Ectodermal cell (in vitro differentiated cells): Measurements from ENCODE around the gene VHLL.

Experiments
- H3K27ac ChIP-seq: 2 replicates; pipeline ENCODE4 v1.7.0; 2013; ENCODE audit warnings: mild to moderate bottlenecking, low read depth, low read length; ENCODE audit not compliant: insufficient read depth, poor library complexity, severe bottlenecking
- H3K27me3 ChIP-seq: 2 replicates; pipeline ENCODE4 v1.7.0; 2013; ENCODE audit warnings: mild to moderate bottlenecking, low read length; ENCODE audit not compliant: insufficient read depth, control insufficient read depth, poor library complexity, severe bottlenecking
- H3K36me3 ChIP-seq: one replicate; pipeline ENCODE4 v1.7.0; 2013; ENCODE audit warnings: low read length; ENCODE audit not compliant: control insufficient read depth, insufficient read depth
- H3K4me1 ChIP-seq: one replicate; pipeline ENCODE4 v1.7.0; 2013; ENCODE audit warnings: low read length; ENCODE audit not compliant: control insufficient read depth, insufficient read depth
- H3K4me3 ChIP-seq: 2 replicates; pipeline ENCODE4 v1.7.0; 2013; ENCODE audit warnings: low read depth, low read length, control low read depth; ENCODE audit not compliant: insufficient read depth
- H3K9me3 ChIP-seq: 2 replicates; pipeline ENCODE4 v1.7.0; 2013; ENCODE audit warnings: mild to moderate bottlenecking, low read length, moderate library complexity; ENCODE audit not compliant: control insufficient read depth
- WGBS, 2 experiments: methylation state at CpG; one replicate each; pipeline ENCODE4 v1.1.7; 2013; ENCODE audit warnings: missing lambda C conversion rate in 2 of 2; 5-methylcytosine and 5-hydroxymethylcytosine counted together

VHLL gene

GRCh38 chr1:156293098-156293434, 6.0 kb downstream of the VHLL start:
- WGBS, 2 experiments = 92 to 93% methylated on average over 8 of the region's 8 CpGs
- Histone ChIP-seq H3K4me3 (no peak overlapping the region), H3K4me1 (peaks cover 7% of the 10 kb centered on the region), H3K36me3 (no peaks in the 10 kb centered on the region), H3K27ac (no peak overlapping the region), H3K9me3 (no peaks in the 10 kb centered on the region), H3K27me3 (no peaks in the 10 kb centered on the region)

GRCh38 chr1:156291226-156292061, 7.7 kb downstream of the VHLL start:
- Histone ChIP-seq H3K9me3 (no peaks in the 10 kb centered on the region), H3K27me3 (no peaks in the 10 kb centered on the region), H3K27ac (peak overlapping the region; percentile 9), H3K4me1 (peaks cover 7% of the 10 kb centered on the region), H3K4me3 (peak overlapping the region; percentile 37), H3K36me3 (no peaks in the 10 kb centered on the region)
- 21 to 22% methylated on average over 37 of the region's 37 CpGs for WGBS, 2 experiments

GRCh38 chr1:156289857-156290256, 9.2 kb downstream of the VHLL start:
- Histone ChIP-seq H3K4me3 (no peak overlapping the region), H3K4me1 (peaks cover 4% of the 10 kb centered on the region), H3K9me3 (no peaks in the 10 kb centered on the region), H3K36me3 (no peaks in the 10 kb centered on the region), H3K27ac (no peak overlapping the region), H3K27me3 (no peaks in the 10 kb centered on the region)

- Histone ChIP-seq H3K36me3 (no peaks in the 10 kb centered on the region), H3K4me3 (no peak overlapping the region), H3K27ac (no peak overlapping the region), H3K27me3 (no peaks in the 10 kb centered on the region), H3K4me1 (peaks cover 8% of the 10 kb centered on the region), H3K9me3 (no peaks in the 10 kb centered on the region)
- 93% methylated on average over 8 of the region's 8 CpGs for WGBS, 2 experiments
These were observed 13.0 kb downstream of the VHLL start for GRCh38 chr1:156286061-156286460.

GRCh38 chr1:156285437-156285836, 13.7 kb downstream of the VHLL start:
- H3K27me3 ChIP-seq = no peaks in the 10 kb centered on the region
- H3K4me1 ChIP-seq = peaks cover 10% of the 10 kb centered on the region
- H3K36me3 ChIP-seq = no peaks in the 10 kb centered on the region
- H3K9me3 ChIP-seq = no peaks in the 10 kb centered on the region
- 95 to 97% methylated on average over 21 of the region's 21 CpGs for WGBS, 2 experiments
- no peak overlapping the region for H3K27ac ChIP-seq
- no peak overlapping the region for H3K4me3 ChIP-seq

GRCh38 chr1:156284757-156285156, 14.3 kb downstream of the VHLL start:
- Histone ChIP-seq H3K4me1 (peaks cover 10% of the 10 kb centered on the region), H3K36me3 (no peaks in the 10 kb centered on the region), H3K9me3 (no peaks in the 10 kb centered on the region), H3K27me3 (no peaks in the 10 kb centered on the region), H3K27ac (no peak overlapping the region), H3K4me3 (no peak overlapping the region)
- WGBS, 2 experiments = 89 to 91% methylated on average over 4 of the region's 4 CpGs

GRCh38 chr1:156284112-156284511, 15.0 kb downstream of the VHLL start, which contains the start of gene TMEM79:
TMEM79 (plus strand) TSS chr1:156284325; CDS start chr1:156285227, 902 bp downstream.
- peak within 1 kb of the TSS; percentile 39 for H3K27ac ChIP-seq
- no peaks in the 10 kb centered on the region for H3K36me3 ChIP-seq
- WGBS, 2 experiments = 93 to 95% methylated on average over 7 of the region's 7 CpGs
- peak within 1 kb of the TSS; percentile 71 for H3K4me3 ChIP-seq
- no peaks in the 10 kb centered on the region for H3K9me3 ChIP-seq
- H3K4me1 ChIP-seq = peaks cover 10% of the 10 kb centered on the region
- H3K27me3 ChIP-seq = no peaks in the 10 kb centered on the region

- H3K27me3 ChIP-seq = no peaks in the 10 kb centered on the region
- peaks cover 10% of the 10 kb centered on the region for H3K4me1 ChIP-seq
- 92 to 95% methylated on average over 1 of the region's 1 CpG for WGBS, 2 experiments
- peaks cover 4% of the 10 kb centered on the region for H3K36me3 ChIP-seq
- peak overlapping the region; percentile 39 for H3K27ac ChIP-seq
- H3K9me3 ChIP-seq = no peaks in the 10 kb centered on the region
- peak overlapping the region; percentile 71 for H3K4me3 ChIP-seq
These were observed 15.6 kb downstream of the VHLL start for GRCh38 chr1:156283521-156283920.

GRCh38 chr1:156282479-156283222, 16.5 kb downstream of the VHLL start, which contains the start of gene SMG5:
SMG5 (minus strand) TSS chr1:156282825; CDS start chr1:156282680, 145 bp downstream.
- H3K36me3 ChIP-seq = peaks cover 13% of the 10 kb centered on the region
- peak within 1 kb of the TSS; percentile 67 for H3K27ac ChIP-seq
- peak within 1 kb of the TSS; percentile 71 for H3K4me3 ChIP-seq
- no peaks in the 10 kb centered on the region for H3K27me3 ChIP-seq
- H3K9me3 ChIP-seq = no peaks in the 10 kb centered on the region
- H3K4me1 ChIP-seq = peaks cover 10% of the 10 kb centered on the region
- 0 to 1% methylated on average over 50 of the region's 50 CpGs for WGBS, 2 experiments
